RWPE2 (cell line): ENCODE data around the gene AKAP7.

Source experiments
- ATAC-seq: fragments of 200-7000 bp; cut with Tn5 transposase; 3 replicates; pipeline ENCODE4 v1.9.1; 2021; ENCODE audit warnings: low read depth
- DNase-seq: peaks from one replicate; pipeline ENCODE4 v3.0.0-alpha.2; 2020; ENCODE audit warnings: low spot score
- H3K27ac ChIP-seq: fragments of 450-650 bp; 2 replicates; pipeline ENCODE4 v1.5.1; 2017; ENCODE audit warnings: mild to moderate bottlenecking; ENCODE audit not compliant: poor library complexity, severe bottlenecking
- H3K27me3 ChIP-seq: fragments of 250-450 bp; sonication (Bioruptor Pico); 2 replicates; pipeline ENCODE4 v1.5.1; 2021; ENCODE audit warnings: mild to moderate bottlenecking, moderate library complexity; ENCODE audit not compliant: insufficient read depth, poor library complexity, severe bottlenecking
- H3K36me3 ChIP-seq: fragments of 250-450 bp; sonication (Bioruptor Pico); 2 replicates; pipeline ENCODE4 v1.5.1; 2020; ENCODE audit warnings: low read depth, mild to moderate bottlenecking, moderate library complexity
- H3K4me1 ChIP-seq: fragments of 250-450 bp; sonication (Bioruptor Pico); 2 replicates; pipeline ENCODE4 v1.5.1; 2021; ENCODE audit warnings: mild to moderate bottlenecking, moderate library complexity; ENCODE audit not compliant: insufficient read depth, poor library complexity, severe bottlenecking
- H3K4me3 ChIP-seq: fragments of 250-450 bp; sonication (Bioruptor Pico); 2 replicates; pipeline ENCODE4 v1.5.1; 2021; ENCODE audit warnings: mild to moderate bottlenecking, moderate library complexity; ENCODE audit not compliant: severe bottlenecking
- H3K9me3 ChIP-seq: fragments of 250-450 bp; sonication (Bioruptor Pico); 2 replicates; pipeline ENCODE4 v1.5.1; 2021; ENCODE audit warnings: mild to moderate bottlenecking, moderate library complexity; ENCODE audit not compliant: severe bottlenecking
- CTCF ChIP-seq: fragments of 450-650 bp; IDR thresholded peaks from one replicate; pipeline ENCODE4 v1.5.1; 2017; ENCODE audit warnings: mild to moderate bottlenecking, moderate library complexity; ENCODE audit not compliant: poor library complexity, severe bottlenecking

AKAP7 gene

GRCh38 chr6:131250936-131251335 lies 115.7 kb downstream of the AKAP7 start:
- Histone ChIP-seq H3K27ac (no peak overlapping the region), H3K4me1 (no peaks in the 10 kb centered on the region), H3K36me3 (no peaks in the 10 kb centered on the region), H3K4me3 (no peak overlapping the region), H3K9me3 (no peaks in the 10 kb centered on the region), H3K27me3 (no peaks in the 10 kb centered on the region)
- ATAC-seq: no peak
- no peak for TF ChIP-seq CTCF
- no peak for DNase-seq

GRCh38 chr6:131251590-131252199 lies 116.4 kb downstream of the AKAP7 start:
- no peaks in the 10 kb centered on the region for H3K27me3 ChIP-seq
- H3K27ac ChIP-seq: no peak overlapping the region
- no peak for ATAC-seq
- no peak for TF ChIP-seq CTCF
- no peak for DNase-seq
- no peaks in the 10 kb centered on the region for H3K9me3 ChIP-seq
- no peaks in the 10 kb centered on the region for H3K4me1 ChIP-seq
- H3K4me3 ChIP-seq: no peak overlapping the region
- no peaks in the 10 kb centered on the region for H3K36me3 ChIP-seq

- Histone ChIP-seq H3K27me3 (no peaks in the 10 kb centered on the region), H3K36me3 (no peaks in the 10 kb centered on the region), H3K9me3 (no peaks in the 10 kb centered on the region), H3K27ac (no peak overlapping the region), H3K4me3 (no peak overlapping the region), H3K4me1 (no peaks in the 10 kb centered on the region)
- ATAC-seq (no peak), DNase-seq (no peak)
- no peak for TF ChIP-seq CTCF
Measured at GRCh38 chr6:131255434-131255833, 120.2 kb downstream of the AKAP7 start.

GRCh38 chr6:131255911-131256310 lies 120.6 kb downstream of the AKAP7 start:
- no peak for TF ChIP-seq CTCF
- ATAC-seq (peak; percentile 53; the same call in 2 of the 3 replicates), DNase-seq (no peak)
- Histone ChIP-seq H3K4me1 (no peaks in the 10 kb centered on the region), H3K27me3 (no peaks in the 10 kb centered on the region), H3K36me3 (no peaks in the 10 kb centered on the region), H3K9me3 (no peaks in the 10 kb centered on the region), H3K4me3 (no peak overlapping the region), H3K27ac (no peak overlapping the region)

GRCh38 chr6:131257104-131257503 lies 121.8 kb downstream of the AKAP7 start:
- Histone ChIP-seq H3K4me1 (no peaks in the 10 kb centered on the region), H3K27ac (no peak overlapping the region), H3K9me3 (no peaks in the 10 kb centered on the region), H3K36me3 (no peaks in the 10 kb centered on the region), H3K27me3 (no peaks in the 10 kb centered on the region), H3K4me3 (no peak overlapping the region)
- ATAC-seq (no peak), DNase-seq (no peak)
- TF ChIP-seq CTCF: no peak
